Memory B cell (primary cell): ENCODE data around the gene FNDC10.

Source experiments
- ATAC-seq: fragments of 150-1000 bp; cut with Tn5 transposase; 2 replicates; pipeline ENCODE4 v1.10.0; 2021; ENCODE audit warnings: low read depth, mild to moderate bottlenecking, moderate library complexity
- DNase-seq, 2 donors: peaks; one replicate each; pipeline ENCODE4 v3.0.0; 2022; ENCODE audit warnings: low spot score in 2 of 2
- H3K27ac Mint-ChIP-seq: one replicate; pipeline ENCODE4 v1.8.0; 2022; ENCODE audit warnings: mild to moderate bottlenecking, moderate library complexity, mixed read lengths
- H3K27me3 Mint-ChIP-seq: one replicate; pipeline ENCODE4 v1.8.0; 2022; ENCODE audit warnings: mixed read lengths
- H3K36me3 Mint-ChIP-seq: one replicate; pipeline ENCODE4 v1.8.0; 2022; ENCODE audit warnings: mild to moderate bottlenecking, mixed read lengths
- H3K4me1 Mint-ChIP-seq: one replicate; pipeline ENCODE4 v1.8.0; 2022; ENCODE audit warnings: mixed read lengths
- H3K4me3 Mint-ChIP-seq: one replicate; pipeline ENCODE4 v1.8.0; 2022; ENCODE audit warnings: mild to moderate bottlenecking, moderate library complexity, mixed read lengths
- H3K9me3 Mint-ChIP-seq: one replicate; pipeline ENCODE4 v1.8.0; 2022; ENCODE audit warnings: mixed read lengths

FNDC10 gene

DNA sequence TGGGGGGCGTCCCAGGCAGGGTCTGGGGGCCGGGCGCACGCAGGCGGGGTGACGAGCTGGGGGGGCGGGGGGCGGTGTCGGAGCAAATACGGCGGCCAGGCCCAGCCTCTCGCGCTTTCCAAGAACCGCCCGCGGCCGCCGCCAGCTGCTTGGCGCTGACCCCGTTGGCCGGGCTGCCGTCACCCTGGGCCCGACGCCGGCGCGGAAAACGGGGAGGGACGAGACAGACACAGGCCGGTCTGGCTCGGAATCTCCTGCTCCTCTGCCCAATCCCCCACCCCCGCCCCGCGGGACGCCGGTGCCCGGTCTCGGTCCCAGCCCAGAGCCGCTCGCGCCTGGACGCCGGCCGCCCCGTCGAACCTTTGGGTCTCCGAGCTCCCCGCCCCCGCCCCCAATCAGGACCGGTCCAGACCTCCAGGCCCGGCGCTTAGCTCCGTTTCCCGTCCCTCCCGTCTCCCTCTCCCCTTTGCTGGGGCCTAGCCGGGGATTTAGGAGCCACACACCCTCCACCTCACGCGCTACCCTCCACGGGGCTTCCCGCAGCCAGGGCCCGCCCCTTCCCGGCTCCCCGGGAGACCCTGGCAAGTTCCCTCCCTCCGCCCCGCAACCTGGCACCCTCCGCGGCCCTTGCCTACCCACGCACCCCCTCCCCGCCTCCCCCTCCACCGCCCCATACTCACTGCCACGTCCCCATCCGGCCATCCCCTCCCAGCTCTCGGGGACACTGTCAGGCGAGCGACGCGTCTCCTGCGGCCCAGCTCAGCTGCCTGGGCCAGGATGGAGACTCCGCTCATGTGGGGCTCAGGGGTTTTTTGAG lies 31.2 kb upstream of the FNDC10 start:
- Mint-ChIP-seq H3K4me1 (peaks cover 9% of the 10 kb centered on the region), H3K27ac (no peak overlapping the region), H3K9me3 (no peaks in the 10 kb centered on the region), H3K36me3 (peaks cover 2% of the 10 kb centered on the region), H3K27me3 (peaks cover 4% of the 10 kb centered on the region), H3K4me3 (peak overlapping the region; percentile 69)
- no peak for ATAC-seq
- DNase-seq, result no peak

DNA sequence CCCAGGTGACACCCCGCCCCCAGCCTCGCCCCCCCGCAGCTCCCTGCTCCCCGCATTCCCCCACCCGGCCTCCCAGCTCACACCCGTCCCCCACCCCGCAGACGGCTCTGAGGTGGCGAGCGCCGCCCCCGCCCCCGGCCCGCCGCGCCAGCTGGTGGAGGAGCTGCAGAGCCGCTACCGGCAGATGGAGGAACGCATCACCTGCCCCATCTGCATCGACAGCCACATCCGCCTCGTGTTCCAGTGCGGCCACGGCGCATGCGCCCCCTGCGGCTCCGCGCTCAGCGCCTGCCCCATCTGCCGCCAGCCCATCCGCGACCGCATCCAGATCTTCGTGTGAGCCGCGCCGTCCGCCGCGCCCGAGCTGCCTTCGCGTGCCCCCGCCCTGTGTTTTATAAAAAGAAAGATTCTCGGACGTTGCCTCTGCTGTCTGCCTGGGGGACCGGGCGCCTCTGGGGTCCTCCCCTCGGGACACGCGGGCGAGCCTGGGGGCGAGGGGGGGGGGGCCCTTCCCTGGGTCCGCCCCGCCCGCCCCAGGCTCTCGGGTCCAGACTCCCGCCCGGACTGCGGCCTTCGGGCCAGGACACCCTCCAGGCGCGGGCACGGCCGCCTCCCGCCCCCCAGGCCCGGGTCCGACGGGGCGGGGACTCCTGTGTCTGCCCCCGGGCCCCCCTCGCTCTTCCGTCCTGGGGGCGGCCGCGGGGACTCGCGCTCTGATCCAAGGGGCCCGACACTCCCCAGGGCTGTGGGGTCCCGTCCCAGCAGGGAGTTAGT lies 30.4 kb upstream of the FNDC10 start:
- Mint-ChIP-seq H3K4me1 (peaks cover 11% of the 10 kb centered on the region), H3K27me3 (peaks cover 4% of the 10 kb centered on the region), H3K27ac (peak overlapping the region; percentile 91), H3K4me3 (peak overlapping the region; percentile 83), H3K36me3 (peaks cover 2% of the 10 kb centered on the region), H3K9me3 (no peaks in the 10 kb centered on the region)
- DNase-seq (peak; percentile 86 to 95), ATAC-seq (peak; percentile 90)

DNA sequence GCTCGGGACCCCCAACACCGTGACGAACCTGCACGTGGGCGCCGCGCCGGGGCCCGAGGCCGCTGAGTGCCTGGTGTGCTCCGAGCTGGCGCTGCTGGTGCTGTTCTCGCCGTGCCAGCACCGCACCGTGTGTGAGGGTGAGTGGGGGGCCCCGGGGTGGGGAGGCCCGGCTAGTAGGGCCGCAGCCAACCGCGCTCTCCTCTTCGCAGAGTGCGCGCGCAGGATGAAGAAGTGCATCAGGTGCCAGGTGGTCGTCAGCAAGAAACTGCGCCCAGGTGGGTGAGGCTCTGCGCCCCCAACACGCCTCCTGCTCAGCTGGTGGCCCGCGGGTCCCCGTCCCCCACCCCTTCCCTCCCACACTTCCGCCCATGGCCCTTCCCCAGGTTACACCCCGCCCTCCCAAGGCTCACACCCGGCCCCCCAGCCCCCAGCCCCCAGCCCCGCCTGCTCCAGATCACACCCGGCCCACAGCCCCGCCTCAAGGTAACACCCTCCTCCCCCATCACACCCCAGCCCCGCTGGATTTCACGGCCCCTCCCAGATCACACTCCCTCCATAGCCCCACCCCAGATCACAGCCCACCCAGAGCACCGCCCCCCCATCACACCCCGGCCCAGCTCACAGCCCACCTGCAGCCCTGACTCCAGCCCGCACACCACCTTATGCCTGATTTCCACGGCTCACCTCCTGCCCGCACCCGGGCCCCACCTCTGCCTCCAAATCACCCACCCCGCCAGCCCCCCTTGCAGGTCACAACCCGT lies 29.7 kb upstream of the FNDC10 start:
- Mint-ChIP-seq H3K27me3 (peaks cover 4% of the 10 kb centered on the region), H3K36me3 (peaks cover 2% of the 10 kb centered on the region), H3K27ac (peak overlapping the region; percentile 91), H3K4me1 (peaks cover 11% of the 10 kb centered on the region), H3K9me3 (no peaks in the 10 kb centered on the region), H3K4me3 (peak overlapping the region; percentile 80)
- peak; percentile 35 for ATAC-seq
- no peak for DNase-seq

DNA sequence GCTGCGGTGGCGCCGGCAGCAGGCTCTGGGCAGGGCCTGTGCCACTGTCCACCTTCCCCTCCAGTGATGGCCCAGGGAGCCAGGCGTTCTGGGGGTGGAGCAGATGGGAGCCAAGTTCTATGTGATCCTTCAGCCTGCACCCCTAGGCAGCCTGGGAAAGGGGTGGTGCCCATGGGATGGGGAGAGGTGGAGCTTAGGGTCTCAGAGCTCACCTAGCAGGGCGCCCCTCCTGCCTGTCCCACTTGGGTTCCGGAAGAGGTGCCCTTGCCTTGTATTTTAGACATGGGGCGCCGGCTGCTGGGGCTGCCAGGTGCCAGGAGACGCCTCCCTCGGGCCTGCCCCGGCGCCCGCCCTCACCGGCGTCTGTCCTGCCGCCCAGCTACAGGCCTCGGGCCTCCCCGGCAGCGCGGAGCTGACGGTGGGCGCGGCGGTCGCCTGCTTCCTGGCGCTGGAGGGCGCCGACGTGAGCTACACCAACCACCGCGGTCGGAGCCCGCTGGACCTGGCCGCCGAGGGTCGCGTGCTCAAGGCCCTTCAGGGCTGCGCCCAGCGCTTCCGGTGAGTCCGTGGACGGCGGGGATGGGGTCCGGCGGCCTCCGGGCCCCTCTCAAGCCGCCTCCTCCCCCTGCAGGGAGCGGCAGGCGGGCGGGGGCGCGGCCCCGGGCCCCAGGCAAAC lies 29.0 kb upstream of the FNDC10 start:
- Mint-ChIP-seq H3K27me3 (peaks cover 4% of the 10 kb centered on the region), H3K36me3 (peaks cover 2% of the 10 kb centered on the region), H3K4me3 (peak overlapping the region; percentile 57), H3K27ac (no peak overlapping the region), H3K9me3 (no peaks in the 10 kb centered on the region), H3K4me1 (peaks cover 11% of the 10 kb centered on the region)
- no peak for ATAC-seq
- DNase-seq, result no peak

DNA sequence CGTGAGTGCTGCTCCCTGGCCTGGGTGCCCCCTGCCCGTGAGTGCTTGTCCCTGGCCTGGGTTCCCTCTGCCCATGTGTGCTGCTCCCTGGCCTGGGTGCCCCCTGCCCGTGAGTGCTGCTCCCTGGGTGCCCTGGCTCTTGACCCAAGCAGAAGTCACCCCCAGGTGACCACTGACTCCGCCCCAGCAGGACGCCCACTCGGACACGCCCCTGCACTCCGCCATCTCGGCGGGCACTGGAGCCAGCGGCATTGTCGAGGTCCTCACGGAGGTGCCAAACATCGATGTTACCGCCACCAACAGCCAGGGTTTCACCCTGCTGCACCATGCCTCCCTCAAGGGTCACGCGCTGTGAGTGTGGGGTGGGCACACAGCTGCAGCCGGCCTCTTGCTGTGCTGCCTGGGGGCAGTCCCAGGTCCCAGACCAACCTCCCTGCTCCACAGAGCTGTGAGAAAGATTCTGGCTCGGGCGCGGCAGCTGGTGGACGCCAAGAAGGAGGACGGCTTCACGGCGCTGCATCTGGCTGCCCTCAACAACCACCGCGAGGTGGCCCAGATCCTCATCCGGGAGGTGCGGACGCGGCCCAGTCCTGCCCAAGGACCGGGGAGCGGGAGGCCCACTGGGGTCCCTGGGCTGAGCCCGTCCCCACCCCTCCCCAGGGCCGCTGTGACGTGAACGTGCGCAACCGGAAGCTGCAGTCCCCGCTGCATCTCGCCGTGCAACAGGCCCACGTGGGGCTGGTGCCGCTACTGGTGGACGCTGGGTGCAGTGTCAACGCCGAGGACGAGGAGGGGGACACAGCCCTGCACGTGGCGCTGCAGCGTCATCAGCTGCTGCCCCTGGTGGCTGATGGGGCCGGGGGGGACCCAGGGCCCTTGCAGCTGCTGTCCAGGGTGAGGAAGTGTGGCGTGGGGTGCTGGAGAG lies 28.2 kb upstream of the FNDC10 start:
- H3K9me3 Mint-ChIP-seq, result no peaks in the 10 kb centered on the region
- H3K27me3 Mint-ChIP-seq, result peaks cover 4% of the 10 kb centered on the region
- H3K4me3 Mint-ChIP-seq, result peak overlapping the region; percentile 57
- no peak overlapping the region for H3K27ac Mint-ChIP-seq
- DNase-seq (no peak), ATAC-seq (no peak)
- peaks cover 11% of the 10 kb centered on the region for H3K4me1 Mint-ChIP-seq
- H3K36me3 Mint-ChIP-seq, result peaks cover 2% of the 10 kb centered on the region

DNA sequence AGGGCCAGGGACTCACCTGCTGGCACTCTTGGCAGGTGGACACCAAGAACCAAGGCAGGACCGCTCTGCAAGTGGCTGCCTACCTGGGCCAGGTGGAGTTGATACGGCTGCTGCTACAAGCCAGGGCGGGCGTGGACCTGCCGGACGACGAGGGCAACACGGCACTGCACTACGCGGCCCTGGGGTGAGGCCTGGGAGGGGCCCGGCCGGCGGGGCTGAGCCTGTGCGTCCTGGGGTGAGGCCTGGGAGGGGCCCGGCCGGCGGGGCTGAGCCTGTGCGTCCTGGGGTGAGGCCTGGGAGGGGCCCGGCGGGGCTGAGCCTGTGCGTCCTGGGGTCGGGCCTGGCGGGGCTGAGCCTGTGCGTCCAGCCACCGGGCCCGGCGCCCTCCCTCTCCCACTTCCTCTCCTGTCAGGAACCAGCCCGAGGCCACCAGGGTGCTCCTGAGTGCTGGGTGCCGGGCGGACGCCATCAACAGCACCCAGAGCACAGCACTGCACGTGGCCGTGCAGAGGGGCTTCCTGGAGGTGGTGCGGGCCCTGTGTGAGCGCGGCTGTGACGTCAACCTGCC lies 27.4 kb upstream of the FNDC10 start:
- ATAC-seq (no peak), DNase-seq (no peak)
- peaks cover 11% of the 10 kb centered on the region for H3K4me1 Mint-ChIP-seq
- H3K27ac Mint-ChIP-seq, result no peak overlapping the region
- H3K36me3 Mint-ChIP-seq, result peaks cover 2% of the 10 kb centered on the region
- H3K9me3 Mint-ChIP-seq, result no peaks in the 10 kb centered on the region
- H3K27me3 Mint-ChIP-seq, result peaks cover 4% of the 10 kb centered on the region
- no peak overlapping the region for H3K4me3 Mint-ChIP-seq

DNA sequence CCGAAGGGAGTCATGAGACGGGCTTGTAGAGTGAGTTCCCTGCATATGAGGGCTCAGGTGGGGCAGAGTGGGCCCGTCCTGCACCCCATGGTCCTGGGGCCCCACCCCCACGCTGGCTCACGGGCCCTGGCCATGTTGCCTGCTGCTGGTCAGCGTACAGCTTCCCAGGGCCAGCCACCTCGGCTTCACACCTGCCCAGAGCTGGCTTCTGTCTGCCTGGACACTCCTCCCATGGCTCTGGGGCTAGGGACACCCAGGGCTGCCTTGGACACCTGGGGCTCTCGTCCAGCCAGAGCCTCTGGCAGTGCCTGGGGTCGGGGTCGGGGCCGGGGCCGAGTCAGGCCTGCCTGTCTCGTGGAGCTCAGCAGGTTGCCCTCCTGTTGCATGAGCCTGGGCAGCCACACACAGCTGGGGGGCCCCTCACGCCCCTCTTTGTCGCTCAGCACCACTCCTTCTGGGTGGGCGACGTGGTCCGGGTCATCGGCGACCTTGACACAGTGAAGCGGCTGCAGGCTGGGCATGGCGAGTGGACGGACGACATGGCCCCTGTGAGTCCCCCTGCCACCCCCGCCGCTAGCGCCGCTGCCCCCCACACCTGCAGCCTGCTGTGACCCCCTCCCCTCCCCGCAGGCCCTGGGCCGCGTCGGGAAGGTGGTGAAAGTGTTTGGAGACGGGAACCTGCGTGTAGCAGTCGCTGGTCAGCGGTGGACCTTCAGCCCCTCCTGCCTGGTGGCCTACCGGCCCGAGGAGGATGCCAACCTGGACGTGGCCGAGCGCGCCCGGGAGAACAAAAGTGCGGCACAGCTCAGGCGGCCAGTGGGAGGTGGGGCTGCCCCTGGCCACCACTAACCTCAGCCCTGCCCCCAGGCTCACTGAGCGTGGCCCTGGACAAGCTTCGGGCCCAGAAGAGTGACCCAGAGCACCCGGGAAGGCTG lies 26.5 kb upstream of the FNDC10 start:
- Mint-ChIP-seq H3K27ac (no peak overlapping the region), H3K9me3 (no peaks in the 10 kb centered on the region), H3K36me3 (peaks cover 2% of the 10 kb centered on the region), H3K4me3 (no peak overlapping the region), H3K27me3 (peaks cover 2% of the 10 kb centered on the region), H3K4me1 (peaks cover 9% of the 10 kb centered on the region)
- DNase-seq (no peak), ATAC-seq (no peak)

DNA sequence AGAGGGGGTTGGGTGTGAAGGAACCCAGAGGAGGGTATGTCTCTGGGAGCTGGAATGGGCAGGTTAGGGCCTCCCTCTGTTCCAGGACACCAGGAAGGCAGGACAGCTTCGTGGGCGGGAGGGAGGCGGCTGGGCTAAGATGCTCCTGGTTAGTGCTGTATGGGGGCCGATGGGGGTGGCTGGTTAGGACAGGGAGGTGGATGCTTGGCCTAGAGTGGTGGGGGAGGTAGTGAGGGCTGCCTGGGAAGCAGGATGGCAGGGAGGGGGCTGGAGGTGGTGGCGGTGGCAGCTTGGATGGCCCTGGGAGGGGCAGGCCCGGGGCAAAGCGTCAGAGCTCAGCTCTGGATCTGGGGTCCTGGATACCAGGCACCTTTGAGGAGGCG lies 25.9 kb upstream of the FNDC10 start:
- Mint-ChIP-seq H3K4me3 (no peak overlapping the region), H3K27ac (no peak overlapping the region), H3K27me3 (peaks cover 2% of the 10 kb centered on the region), H3K4me1 (peaks cover 9% of the 10 kb centered on the region), H3K36me3 (peaks cover 2% of the 10 kb centered on the region), H3K9me3 (no peaks in the 10 kb centered on the region)
- DNase-seq (no peak), ATAC-seq (no peak)

DNA sequence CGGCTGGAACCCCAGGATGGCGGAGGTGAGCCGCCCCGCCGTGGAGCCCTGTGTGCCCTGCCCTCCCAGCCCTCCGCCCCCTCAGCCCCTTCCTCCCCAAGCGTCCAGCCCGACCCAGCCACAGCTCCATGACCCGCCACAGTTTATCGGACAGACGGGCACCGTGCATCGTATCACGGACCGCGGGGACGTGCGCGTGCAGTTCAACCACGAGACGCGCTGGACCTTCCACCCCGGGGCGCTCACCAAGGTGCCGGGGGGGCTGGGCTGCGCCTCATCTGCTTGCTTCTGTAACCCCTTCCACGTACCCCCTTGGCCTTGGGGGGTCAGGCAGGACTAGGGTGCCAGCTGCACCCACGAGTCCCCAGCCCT lies 25.5 kb upstream of the FNDC10 start:
- H3K27ac Mint-ChIP-seq, result no peak overlapping the region
- peaks cover 2% of the 10 kb centered on the region for H3K36me3 Mint-ChIP-seq
- H3K4me3 Mint-ChIP-seq, result no peak overlapping the region
- peaks cover 2% of the 10 kb centered on the region for H3K27me3 Mint-ChIP-seq
- DNase-seq (no peak), ATAC-seq (no peak)
- peaks cover 8% of the 10 kb centered on the region for H3K4me1 Mint-ChIP-seq
- no peaks in the 10 kb centered on the region for H3K9me3 Mint-ChIP-seq

DNA sequence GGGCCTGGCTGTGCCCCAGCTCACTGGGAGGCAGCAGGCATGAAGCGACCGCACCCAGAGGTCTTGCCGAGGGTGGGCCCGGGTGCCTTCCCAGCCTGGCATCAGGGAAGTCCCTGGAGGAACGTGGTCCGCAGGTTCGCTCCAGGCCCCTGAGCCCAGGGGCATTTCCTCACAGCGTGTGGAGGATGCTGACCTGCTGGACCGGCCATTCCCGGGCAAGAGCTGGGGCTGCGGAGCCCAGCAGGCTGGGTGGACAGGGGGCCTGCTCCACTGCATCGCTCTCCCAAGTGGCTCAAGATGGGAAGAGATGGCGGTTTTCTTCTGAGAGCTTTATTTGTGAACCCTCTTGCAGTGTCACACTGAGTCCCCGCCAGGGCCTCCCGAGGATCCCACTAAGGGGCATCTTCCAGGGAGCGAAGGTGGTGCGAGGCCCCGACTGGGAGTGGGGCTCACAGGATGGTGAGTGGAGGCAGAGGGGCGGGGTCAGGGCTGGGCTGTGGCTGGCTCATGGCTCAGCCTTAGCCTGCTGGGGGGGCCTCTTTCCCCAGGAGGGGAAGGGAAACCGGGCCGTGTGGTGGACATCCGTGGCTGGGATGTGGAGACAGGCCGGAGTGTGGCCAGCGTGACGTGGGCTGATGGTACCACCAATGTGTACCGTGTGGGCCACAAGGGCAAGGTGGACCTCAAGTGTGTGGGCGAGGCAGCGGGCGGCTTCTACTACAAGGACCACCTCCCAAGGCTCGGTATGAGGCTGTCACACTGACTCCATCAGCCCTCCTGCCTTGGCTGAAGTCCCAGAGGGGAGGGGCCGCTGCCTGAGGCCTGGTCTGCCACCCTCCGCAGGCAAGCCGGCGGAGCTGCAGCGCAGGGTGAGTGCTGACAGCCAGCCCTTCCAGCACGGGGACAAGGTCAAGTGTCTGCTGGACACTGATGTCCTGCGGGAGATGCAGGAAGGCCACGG lies 24.8 kb upstream of the FNDC10 start:
- no peak overlapping the region for H3K4me3 Mint-ChIP-seq
- no peaks in the 10 kb centered on the region for H3K36me3 Mint-ChIP-seq
- DNase-seq (no peak), ATAC-seq (no peak)
- H3K4me1 Mint-ChIP-seq, result peaks cover 3% of the 10 kb centered on the region
- H3K27ac Mint-ChIP-seq, result no peak overlapping the region
- H3K27me3 Mint-ChIP-seq, result no peaks in the 10 kb centered on the region
- H3K9me3 Mint-ChIP-seq, result no peaks in the 10 kb centered on the region
